IPS-15b (cell line): Measurements from ENCODE around the gene CEACAM4.
"Not testable (repeated sequence)": the region's sequence is repeated elsewhere in the genome, so short reads cannot be mapped to it uniquely, and the experiment has no call there.

Experiments used
- H3K27me3 ChIP-seq: one replicate; pipeline ENCODE4 v1.6.1; 2013; ENCODE audit warnings: low read length; ENCODE audit not compliant: control insufficient read depth, insufficient read depth
- H3K36me3 ChIP-seq: one replicate; pipeline ENCODE4 v1.6.1; 2013; ENCODE audit warnings: low read length; ENCODE audit not compliant: control insufficient read depth, insufficient read depth
- H3K4me1 ChIP-seq: one replicate; pipeline ENCODE4 v1.6.1; 2013; ENCODE audit warnings: mild to moderate bottlenecking, low read length; ENCODE audit not compliant: control insufficient read depth, insufficient read depth
- H3K4me3 ChIP-seq: one replicate; pipeline ENCODE4 v1.5.1; 2013; ENCODE audit warnings: low read depth, low read length
- H3K9ac ChIP-seq: one replicate; pipeline ENCODE4 v1.6.1; 2013; ENCODE audit warnings: low read depth, mild to moderate bottlenecking, low read length
- H3K9me3 ChIP-seq: one replicate; pipeline ENCODE4 v1.6.1; 2013; ENCODE audit warnings: mild to moderate bottlenecking, low read length; ENCODE audit not compliant: control insufficient read depth, insufficient read depth

CEACAM4 gene

GRCh38 chr19:41595258-41595889, 31.5 kb downstream of the CEACAM4 start:
- Histone ChIP-seq H3K27me3 (peaks cover 43% of the 10 kb centered on the region), H3K4me1 (peaks cover 13% of the 10 kb centered on the region), H3K9me3 (no peaks in the 10 kb centered on the region)

GRCh38 chr19:41591951-41592562, 34.8 kb downstream of the CEACAM4 start:
- no peaks in the 10 kb centered on the region for H3K9me3 ChIP-seq
- H3K27me3 ChIP-seq = peaks cover 29% of the 10 kb centered on the region
- H3K36me3 ChIP-seq = no peaks in the 10 kb centered on the region
- no peak overlapping the region for H3K9ac ChIP-seq
- H3K4me1 ChIP-seq = no peaks in the 10 kb centered on the region
- no peak overlapping the region for H3K4me3 ChIP-seq

More at GRCh38 chr19:41595258-41595889, 31.5 kb downstream of the CEACAM4 start:
- Histone ChIP-seq H3K36me3 (no peaks in the 10 kb centered on the region), H3K9ac (no peak overlapping the region), H3K4me3 (no peak overlapping the region)

- H3K27me3 ChIP-seq = peaks cover 18% of the 10 kb centered on the region
- H3K9ac ChIP-seq = no peak overlapping the region
- no peaks in the 10 kb centered on the region for H3K36me3 ChIP-seq
- no peak overlapping the region for H3K4me3 ChIP-seq
- H3K4me1 ChIP-seq = no peaks in the 10 kb centered on the region
- H3K9me3 ChIP-seq = no peaks in the 10 kb centered on the region
Measured at GRCh38 chr19:41590936-41591335, 35.9 kb downstream of the CEACAM4 start.

- H3K9ac ChIP-seq = no peak overlapping the region
- H3K27me3 ChIP-seq = peaks cover 10% of the 10 kb centered on the region
Measured at GRCh38 chr19:41589371-41589770, 37.5 kb downstream of the CEACAM4 start.

GRCh38 chr19:41588497-41589209, 38.2 kb downstream of the CEACAM4 start:
- H3K36me3 ChIP-seq = no peaks in the 10 kb centered on the region
- no peaks in the 10 kb centered on the region for H3K9me3 ChIP-seq
- H3K4me1 ChIP-seq = no peaks in the 10 kb centered on the region
- H3K27me3 ChIP-seq = peaks cover 10% of the 10 kb centered on the region
- H3K4me3 ChIP-seq = no peak overlapping the region
- H3K9ac ChIP-seq = no peak overlapping the region

More at GRCh38 chr19:41589371-41589770, 37.5 kb downstream of the CEACAM4 start:
- H3K9me3 ChIP-seq = no peaks in the 10 kb centered on the region
- no peak overlapping the region for H3K4me3 ChIP-seq
- no peaks in the 10 kb centered on the region for H3K4me1 ChIP-seq
- H3K36me3 ChIP-seq = no peaks in the 10 kb centered on the region

GRCh38 chr19:41587838-41588210, 39.0 kb downstream of the CEACAM4 start:
- Histone ChIP-seq H3K4me1 (no peaks in the 10 kb centered on the region), H3K36me3 (no peaks in the 10 kb centered on the region), H3K9me3 (no peaks in the 10 kb centered on the region), H3K4me3 (no peak overlapping the region), H3K9ac (no peak overlapping the region), H3K27me3 (peaks cover 5% of the 10 kb centered on the region)

GRCh38 chr19:41587101-41587837, 39.6 kb downstream of the CEACAM4 start:
- Histone ChIP-seq H3K4me3 (no peak overlapping the region), H3K9ac (no peak overlapping the region), H3K27me3 (peaks cover 5% of the 10 kb centered on the region), H3K9me3 (no peaks in the 10 kb centered on the region), H3K36me3 (no peaks in the 10 kb centered on the region), H3K4me1 (no peaks in the 10 kb centered on the region)

GRCh38 chr19:41586064-41586463, 40.8 kb downstream of the CEACAM4 start:
- Histone ChIP-seq H3K9ac (no peak overlapping the region), H3K9me3 (no peaks in the 10 kb centered on the region), H3K4me3 (no peak overlapping the region), H3K27me3 (peaks cover 5% of the 10 kb centered on the region), H3K4me1 (no peaks in the 10 kb centered on the region), H3K36me3 (no peaks in the 10 kb centered on the region)

- Histone ChIP-seq H3K36me3 (no peaks in the 10 kb centered on the region), H3K4me1 (no peaks in the 10 kb centered on the region), H3K27me3 (no peaks in the 10 kb centered on the region), H3K9me3 (no peaks in the 10 kb centered on the region), H3K9ac (no peak overlapping the region), H3K4me3 (no peak overlapping the region)
Measured at GRCh38 chr19:41584931-41585330, 41.9 kb downstream of the CEACAM4 start.

GRCh38 chr19:41584260-41584810, 42.5 kb downstream of the CEACAM4 start:
- no peaks in the 10 kb centered on the region for H3K9me3 ChIP-seq
- no peak overlapping the region for H3K4me3 ChIP-seq
- no peak overlapping the region for H3K9ac ChIP-seq
- no peaks in the 10 kb centered on the region for H3K36me3 ChIP-seq
- no peaks in the 10 kb centered on the region for H3K4me1 ChIP-seq
- H3K27me3 ChIP-seq = no peaks in the 10 kb centered on the region

GRCh38 chr19:41582577-41583182, 44.2 kb downstream of the CEACAM4 start:
- H3K4me3 ChIP-seq, H3K27me3 ChIP-seq, H3K9me3 ChIP-seq, H3K9ac ChIP-seq, H3K4me1 ChIP-seq, H3K36me3 ChIP-seq: not testable (repeated sequence)
